ENCODE results near the gene COA7.
"Not testable (repeated sequence)": the region's sequence is repeated elsewhere in the genome, so short reads cannot be mapped to it uniquely, and the experiment has no call there.

Gene COA7

GRCh38 chr1:52697795-52698674 is at the start of gene COA7:
COA7 (minus strand) TSS chr1:52698347; CDS start chr1:52698326, 21 bp downstream.
- DNase-seq (ENCODE audit: low spot score) = peak; percentile 86

DNA sequence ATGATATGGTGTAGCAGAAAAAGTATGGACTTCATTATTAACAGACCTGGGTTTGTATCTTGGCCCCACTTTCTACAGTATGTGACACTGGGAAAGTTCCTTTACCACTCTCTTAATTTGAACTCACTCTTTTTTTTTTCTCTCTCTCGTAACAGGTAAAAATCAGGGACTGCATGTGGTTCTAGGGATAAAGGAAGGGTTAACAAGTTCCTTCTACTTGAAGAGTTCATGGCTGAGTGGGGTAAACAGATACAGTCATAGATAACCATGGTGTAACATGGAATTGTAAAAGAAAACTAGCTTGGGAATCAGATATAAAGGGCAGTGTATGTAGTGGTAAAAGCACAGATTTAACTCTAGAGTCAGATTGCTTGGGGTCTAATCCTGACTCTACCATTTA is 49.3 kb upstream of the COA7 start:
- no peak for DNase-seq (ENCODE audit: low spot score)

- no peak for DNase-seq (ENCODE audit: low spot score)
Measured at GRCh38 chr1:52746189-52746588, 48.0 kb upstream of the COA7 start.

DNA sequence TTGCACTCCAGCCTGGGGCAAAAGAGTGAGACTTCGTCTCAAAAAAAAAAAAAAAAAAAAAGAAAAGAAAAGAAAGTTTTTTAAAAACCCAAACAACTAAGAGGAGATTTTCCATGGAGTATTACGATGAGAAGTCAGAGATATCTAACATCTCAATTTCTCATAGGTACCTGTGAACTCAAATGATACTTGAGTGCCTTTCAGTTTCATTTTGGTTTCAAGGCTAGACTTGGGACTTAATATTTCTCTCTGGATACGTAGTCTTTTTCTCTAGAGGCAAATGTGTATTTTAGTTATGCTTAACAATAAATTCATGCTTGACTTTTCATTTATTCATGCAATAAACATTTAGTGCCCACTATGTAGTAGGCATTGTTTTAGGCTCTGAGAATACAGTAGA is 43.1 kb upstream of the COA7 start:
- no peak for DNase-seq (ENCODE audit: low spot score)

- no peak for DNase-seq (ENCODE audit: low spot score)
Measured at GRCh38 chr1:52739699-52740467, 41.7 kb upstream of the COA7 start.

- DNase-seq (ENCODE audit: low spot score) = no peak
Measured at GRCh38 chr1:52738893-52739292, 40.7 kb upstream of the COA7 start.

DNA sequence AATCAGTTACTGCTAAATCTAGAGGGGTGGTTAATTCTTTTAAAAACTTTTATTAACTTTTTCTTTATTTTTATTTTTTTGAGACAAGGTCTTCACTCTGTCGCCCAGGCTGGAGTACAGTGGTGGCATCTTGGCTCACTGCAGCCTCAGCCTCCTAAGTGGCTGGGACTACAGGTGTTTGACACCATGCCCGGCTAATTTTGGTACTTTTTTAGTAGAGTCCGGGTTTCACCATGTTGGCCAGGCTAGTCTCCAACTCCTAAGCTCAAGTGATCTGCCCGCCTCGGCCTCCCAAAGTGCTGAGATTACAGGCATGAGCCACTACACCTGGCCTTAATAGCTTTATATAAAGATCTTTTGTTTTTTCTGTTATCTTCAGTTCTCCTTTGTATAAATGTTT is 40.0 kb upstream of the COA7 start:
- no peak for DNase-seq (ENCODE audit: low spot score)

DNA sequence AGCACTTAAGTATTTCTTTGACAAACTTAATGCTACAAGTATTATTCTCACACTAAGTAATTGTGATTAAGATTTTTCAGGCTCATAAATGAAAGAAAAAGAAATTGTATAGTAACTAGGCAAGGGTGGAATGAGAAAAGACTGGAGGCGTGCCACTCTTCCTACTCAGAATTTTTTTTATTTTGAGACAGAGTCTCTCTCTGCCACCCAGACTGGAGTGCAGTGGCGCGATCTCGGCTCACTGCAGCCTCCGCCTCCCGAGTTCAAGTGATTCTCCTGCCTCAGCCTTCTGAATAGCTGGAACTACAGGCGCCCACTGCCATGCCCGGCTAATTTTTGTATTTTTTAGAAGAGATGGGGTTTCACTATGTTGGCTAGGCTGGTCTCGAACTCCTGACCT is 37.2 kb upstream of the COA7 start:
- DNase-seq (ENCODE audit: low spot score) = not testable (repeated sequence)

DNA sequence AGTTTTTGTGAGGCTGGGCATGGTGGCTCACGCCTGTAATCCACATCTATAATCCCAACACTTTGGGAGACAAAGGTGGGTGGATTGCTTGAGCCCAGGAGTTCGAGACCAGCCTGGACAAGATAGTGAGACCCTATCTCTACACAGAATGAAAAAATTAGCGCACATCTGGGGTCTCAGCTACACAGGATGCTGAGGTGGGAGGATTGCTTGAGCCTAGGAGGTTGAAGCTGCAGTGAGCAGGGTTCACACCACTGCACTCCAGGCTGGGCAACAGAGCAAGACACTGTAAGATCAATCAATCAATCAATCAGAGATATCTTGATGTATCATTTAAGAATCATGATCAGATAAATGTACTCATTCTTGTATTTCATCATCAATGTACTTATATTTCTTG is 35.2 kb upstream of the COA7 start:
- no peak for DNase-seq (ENCODE audit: low spot score)

DNA sequence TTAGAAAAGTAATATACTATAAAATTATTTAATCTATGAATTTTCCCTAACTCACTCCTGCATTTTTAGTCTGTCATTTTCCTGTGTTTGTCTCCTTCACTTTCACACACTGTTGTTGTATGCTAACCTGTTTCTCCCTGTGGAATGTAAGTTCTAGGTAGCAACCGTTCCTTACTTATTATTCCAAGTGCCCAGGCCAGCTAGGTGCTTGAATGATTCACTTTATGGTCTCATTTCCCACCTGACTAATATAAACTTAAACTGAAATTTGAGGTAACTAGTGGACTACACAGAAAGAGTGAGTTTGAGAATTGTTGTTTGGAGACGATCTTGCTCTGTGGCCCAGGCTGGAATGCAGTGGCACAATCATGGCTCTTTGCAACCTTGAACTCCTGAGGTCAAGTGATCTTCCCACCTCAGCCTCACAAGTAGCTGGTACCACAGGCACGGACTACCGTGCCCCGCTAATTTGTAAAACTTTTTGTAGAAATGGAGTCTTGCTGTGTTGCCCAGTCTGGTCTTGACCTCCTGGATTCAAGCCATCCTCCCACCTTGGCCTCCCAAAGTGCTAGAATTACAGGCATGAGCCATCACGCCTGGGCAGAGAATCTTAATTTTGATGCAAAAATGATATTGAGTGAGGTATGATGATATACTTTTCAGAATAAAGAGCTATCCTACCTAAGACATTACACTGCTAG is 30.0 kb upstream of the COA7 start:
- DNase-seq (ENCODE audit: low spot score) = no peak

DNA sequence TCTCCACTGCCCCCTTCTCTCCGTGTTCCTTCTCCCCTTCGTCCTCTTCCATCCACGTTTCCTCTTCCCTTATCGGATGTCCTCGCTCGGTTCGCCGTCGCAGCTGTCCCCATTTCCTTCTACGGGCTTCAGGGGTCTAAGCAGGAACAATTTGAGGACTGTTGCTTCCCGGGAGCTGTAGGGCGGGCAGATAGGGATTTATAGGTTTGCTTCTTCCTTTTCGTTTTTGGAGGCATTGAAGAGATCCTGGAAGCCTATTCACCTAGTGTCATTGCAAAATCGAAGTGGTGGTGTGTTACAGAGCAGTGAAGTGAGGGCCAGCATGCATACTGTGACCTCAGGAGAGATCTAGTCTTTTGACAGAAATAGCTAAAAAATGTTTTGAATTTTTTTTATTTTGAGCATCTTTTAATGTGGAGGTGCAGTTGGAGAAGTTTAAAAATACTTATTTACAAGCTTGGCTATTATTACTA is 29.0 kb upstream of the COA7 start:
- DNase-seq (ENCODE audit: low spot score) = peak; percentile 27

GRCh38 chr1:52726265-52727113 is 28.3 kb upstream of the COA7 start, which contains the start of gene ZYG11B:
ZYG11B (plus strand) TSS chr1:52726453; CDS start chr1:52726654, 201 bp downstream.
- DNase-seq (ENCODE audit: low spot score) = peak; percentile 99

- peak; percentile 30 for DNase-seq (ENCODE audit: low spot score)
Measured at GRCh38 chr1:52725903-52726264, 27.7 kb upstream of the COA7 start.

DNA sequence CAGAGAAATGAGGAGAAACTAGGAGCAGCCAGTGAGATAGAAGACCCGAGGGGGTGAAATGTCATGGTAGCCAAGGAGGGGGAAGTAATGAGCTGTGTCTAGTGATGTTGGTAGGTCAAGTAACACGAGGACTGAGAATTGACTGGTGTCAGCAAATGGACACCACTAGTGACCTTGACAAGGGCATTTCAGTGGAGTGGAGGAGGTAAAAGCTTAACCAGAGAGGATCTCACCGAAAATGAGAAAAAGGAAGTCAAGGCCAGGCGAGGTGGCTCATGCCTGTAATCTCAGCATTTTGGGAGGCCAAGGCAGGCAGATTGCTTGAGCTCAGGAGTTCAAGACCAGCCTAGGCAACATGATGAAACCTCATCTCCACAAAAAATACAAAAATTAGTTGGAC is 25.1 kb upstream of the COA7 start:
- no peak for DNase-seq (ENCODE audit: low spot score)

- DNase-seq (ENCODE audit: low spot score) = not testable (repeated sequence)
Measured at GRCh38 chr1:52715296-52715695, 17.1 kb upstream of the COA7 start.

DNA sequence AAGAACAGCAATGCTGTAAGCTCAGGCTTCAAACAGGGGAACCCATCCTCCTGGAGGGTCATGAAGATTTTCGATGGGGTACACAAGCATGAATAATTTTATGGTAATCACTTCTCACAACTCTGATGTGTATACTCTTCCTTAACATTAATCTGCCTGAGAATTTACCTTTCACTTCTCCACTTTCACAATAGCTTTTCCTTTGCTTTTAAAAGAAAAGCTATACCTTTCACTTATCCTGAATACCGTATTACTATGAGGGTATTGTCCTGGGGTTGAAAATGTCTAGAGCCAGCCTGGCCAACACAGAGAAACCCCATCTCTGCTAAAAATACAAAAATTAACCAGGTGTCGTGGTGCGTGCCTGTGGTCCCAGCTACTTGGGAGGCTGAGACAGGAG is 15.4 kb upstream of the COA7 start:
- DNase-seq (ENCODE audit: low spot score) = no peak

- DNase-seq (ENCODE audit: low spot score) = no peak
Measured at GRCh38 chr1:52709016-52709415, 10.9 kb upstream of the COA7 start.

- DNase-seq (ENCODE audit: low spot score) = peak; percentile 68
Measured at GRCh38 chr1:52707927-52708655, 9.9 kb upstream of the COA7 start.

DNA sequence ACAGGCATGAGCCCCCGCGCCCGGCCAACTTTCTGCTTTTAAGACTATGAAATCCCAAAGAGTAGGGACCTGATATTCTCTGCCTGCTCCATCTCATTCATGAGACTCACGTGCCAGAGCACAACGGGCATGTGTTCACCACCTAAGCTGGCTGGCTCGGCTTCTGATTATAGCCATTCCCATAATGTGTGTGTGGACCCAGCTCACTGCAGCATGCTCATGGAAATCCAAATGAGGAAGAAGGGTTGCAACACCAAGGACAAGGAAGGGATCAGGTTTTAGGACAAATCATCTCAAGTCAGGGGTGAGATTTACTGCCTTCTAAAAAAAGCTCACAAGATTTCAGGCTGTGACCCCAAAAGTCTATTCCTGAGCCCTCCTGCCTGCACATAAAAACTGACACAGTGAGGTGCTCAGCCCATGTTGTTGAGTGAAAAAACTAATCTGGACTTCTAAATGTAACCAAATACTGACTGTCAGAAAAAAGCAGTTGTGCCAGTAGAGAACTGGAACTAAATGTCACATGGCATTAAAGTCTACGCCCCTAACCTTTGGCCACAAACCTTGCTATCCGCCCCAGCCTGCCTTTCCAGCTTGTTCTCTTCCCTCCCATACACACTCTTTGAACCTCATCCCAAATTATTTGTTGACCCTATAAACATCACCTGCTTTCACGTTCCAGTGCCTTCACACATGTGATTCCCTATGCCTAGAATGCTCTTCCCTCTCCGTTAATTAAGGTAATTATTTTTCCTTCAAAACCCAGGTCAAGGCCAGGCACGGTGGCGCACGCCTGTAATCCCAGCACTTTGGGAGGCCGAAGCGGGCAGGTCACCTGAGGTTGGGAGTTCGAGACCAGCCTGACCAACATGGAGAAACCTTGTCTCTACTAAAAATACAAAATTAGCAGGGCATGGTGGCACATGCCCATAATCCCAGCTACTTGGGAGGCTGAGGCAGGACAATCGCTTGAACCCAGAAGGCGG is 9.1 kb upstream of the COA7 start:
- no peak for DNase-seq (ENCODE audit: low spot score)

Measured in hepatic stellate cell (primary cell).